ENCODE data around the gene KCNH4. TPM values are rescaled to one million over a fixed set of nuclear protein-coding genes. Genes with fewer than 3 reads are reported as not detected.
"Not testable (repeated sequence)": the region's sequence is repeated elsewhere in the genome, so short reads cannot be mapped to it uniquely, and the experiment has no call there.

Gene KCNH4
- total RNA-seq, 1 donor from 2014 or later, result not detected

- peaks cover 29 to 56% (median 47%) of the 10 kb centered on the region in 3 donors for H3K36me3 ChIP-seq (ENCODE audit: control insufficient read depth in 3 of 3, insufficient read depth in 3 of 3, low read length in 3 of 3)
- peak overlapping the region; percentile 67 for H3K27ac ChIP-seq (ENCODE audit: low read depth, low read length)
Measured at GRCh38 chr17:42211921-42212341, 31.0 kb upstream of the KCNH4 start.

GRCh38 chr17:42210046-42210445 is 29.1 kb upstream of the KCNH4 start:
- Histone ChIP-seq H3K9me3 (ENCODE audit: control insufficient read depth in 3 of 3, low read length in 3 of 3) (no peaks in the 10 kb centered on the region), H3K9ac (ENCODE audit: low read depth in 1 of 3, low read length in 3 of 3) (no peak overlapping the region), H3K4me1 (ENCODE audit: control insufficient read depth in 3 of 3, insufficient read depth in 3 of 3, low read length in 3 of 3) (peaks cover 12 to 20% (median 16%) of the 10 kb centered on the region in 3 donors), H3K4me3 (ENCODE audit: low read length in 3 of 3) (no peak overlapping the region), H3K27me3 (ENCODE audit: control insufficient read depth in 3 of 3, insufficient read depth in 3 of 3, low read length in 3 of 3) (no peaks in the 10 kb centered on the region), H3K36me3 (ENCODE audit: control insufficient read depth in 3 of 3, insufficient read depth in 3 of 3, low read length in 3 of 3) (peaks cover 25 to 53% (median 44%) of the 10 kb centered on the region in 3 donors), H3K27ac (ENCODE audit: low read depth, low read length) (no peak overlapping the region)

More at GRCh38 chr17:42211921-42212341, 31.0 kb upstream of the KCNH4 start:
- H3K9me3 ChIP-seq (ENCODE audit: control insufficient read depth in 3 of 3, low read length in 3 of 3); H3K27me3 ChIP-seq (ENCODE audit: control insufficient read depth in 3 of 3, insufficient read depth in 3 of 3, low read length in 3 of 3); H3K4me3 ChIP-seq (ENCODE audit: low read length in 3 of 3): not testable (repeated sequence)
- Histone ChIP-seq H3K4me1 (ENCODE audit: control insufficient read depth in 3 of 3, insufficient read depth in 3 of 3, low read length in 3 of 3) (peaks cover 12 to 20% (median 16%) of the 10 kb centered on the region in 3 donors), H3K9ac (ENCODE audit: low read depth in 1 of 3, low read length in 3 of 3) (peak overlapping the region in 1 of 3 donors; percentile 61)

- not testable (repeated sequence) for H3K4me1 ChIP-seq (ENCODE audit: control insufficient read depth in 3 of 3, insufficient read depth in 3 of 3, low read length in 3 of 3); H3K9ac ChIP-seq (ENCODE audit: low read depth in 1 of 3, low read length in 3 of 3); H3K4me3 ChIP-seq (ENCODE audit: low read length in 3 of 3); H3K9me3 ChIP-seq (ENCODE audit: control insufficient read depth in 3 of 3, low read length in 3 of 3); H3K27me3 ChIP-seq (ENCODE audit: control insufficient read depth in 3 of 3, insufficient read depth in 3 of 3, low read length in 3 of 3); H3K27ac ChIP-seq (ENCODE audit: low read depth, low read length)
- H3K36me3 ChIP-seq (ENCODE audit: control insufficient read depth in 3 of 3, insufficient read depth in 3 of 3, low read length in 3 of 3), result peaks cover 44 to 72% (median 61%) of the 10 kb centered on the region in 3 donors
Measured at GRCh38 chr17:42206153-42206612, 25.2 kb upstream of the KCNH4 start.

GRCh38 chr17:42203354-42203753 is 22.4 kb upstream of the KCNH4 start:
- no peak overlapping the region for H3K27ac ChIP-seq (ENCODE audit: low read depth, low read length)
- H3K27me3 ChIP-seq (ENCODE audit: control insufficient read depth in 3 of 3, insufficient read depth in 3 of 3, low read length in 3 of 3), result no peaks in the 10 kb centered on the region
- H3K9me3 ChIP-seq (ENCODE audit: control insufficient read depth in 3 of 3, low read length in 3 of 3), result no peaks in the 10 kb centered on the region
- peaks cover 0 to 2% (median 0%) of the 10 kb centered on the region in 3 donors for H3K4me1 ChIP-seq (ENCODE audit: control insufficient read depth in 3 of 3, insufficient read depth in 3 of 3, low read length in 3 of 3)
- no peak overlapping the region for H3K9ac ChIP-seq (ENCODE audit: low read depth in 1 of 3, low read length in 3 of 3)
- peaks cover 38 to 68% (median 55%) of the 10 kb centered on the region in 3 donors for H3K36me3 ChIP-seq (ENCODE audit: control insufficient read depth in 3 of 3, insufficient read depth in 3 of 3, low read length in 3 of 3)
- H3K4me3 ChIP-seq (ENCODE audit: low read length in 3 of 3), result no peak overlapping the region

GRCh38 chr17:42202696-42203095 is 21.8 kb upstream of the KCNH4 start:
- no peak overlapping the region for H3K4me3 ChIP-seq (ENCODE audit: low read length in 3 of 3)
- H3K4me1 ChIP-seq (ENCODE audit: control insufficient read depth in 3 of 3, insufficient read depth in 3 of 3, low read length in 3 of 3), result peaks cover 0 to 2% (median 0%) of the 10 kb centered on the region in 3 donors
- H3K27ac ChIP-seq (ENCODE audit: low read depth, low read length), result no peak overlapping the region
- no peaks in the 10 kb centered on the region for H3K27me3 ChIP-seq (ENCODE audit: control insufficient read depth in 3 of 3, insufficient read depth in 3 of 3, low read length in 3 of 3)
- peaks cover 38 to 68% (median 54%) of the 10 kb centered on the region in 3 donors for H3K36me3 ChIP-seq (ENCODE audit: control insufficient read depth in 3 of 3, insufficient read depth in 3 of 3, low read length in 3 of 3)
- no peak overlapping the region for H3K9ac ChIP-seq (ENCODE audit: low read depth in 1 of 3, low read length in 3 of 3)
- H3K9me3 ChIP-seq (ENCODE audit: control insufficient read depth in 3 of 3, low read length in 3 of 3), result no peaks in the 10 kb centered on the region

GRCh38 chr17:42202159-42202558 is 21.2 kb upstream of the KCNH4 start:
- H3K4me3 ChIP-seq (ENCODE audit: low read length in 3 of 3), result no peak overlapping the region
- H3K9me3 ChIP-seq (ENCODE audit: control insufficient read depth in 3 of 3, low read length in 3 of 3), result no peaks in the 10 kb centered on the region
- H3K27ac ChIP-seq (ENCODE audit: low read depth, low read length), result no peak overlapping the region
- H3K9ac ChIP-seq (ENCODE audit: low read depth in 1 of 3, low read length in 3 of 3), result no peak overlapping the region
- H3K36me3 ChIP-seq (ENCODE audit: control insufficient read depth in 3 of 3, insufficient read depth in 3 of 3, low read length in 3 of 3), result peaks cover 34 to 63% (median 49%) of the 10 kb centered on the region in 3 donors
- no peaks in the 10 kb centered on the region for H3K27me3 ChIP-seq (ENCODE audit: control insufficient read depth in 3 of 3, insufficient read depth in 3 of 3, low read length in 3 of 3)
- peaks cover 0 to 2% (median 0%) of the 10 kb centered on the region in 3 donors for H3K4me1 ChIP-seq (ENCODE audit: control insufficient read depth in 3 of 3, insufficient read depth in 3 of 3, low read length in 3 of 3)

GRCh38 chr17:42201458-42201772 is 20.5 kb upstream of the KCNH4 start:
- Histone ChIP-seq H3K27ac (ENCODE audit: low read depth, low read length) (no peak overlapping the region), H3K27me3 (ENCODE audit: control insufficient read depth in 3 of 3, insufficient read depth in 3 of 3, low read length in 3 of 3) (no peaks in the 10 kb centered on the region), H3K4me1 (ENCODE audit: control insufficient read depth in 3 of 3, insufficient read depth in 3 of 3, low read length in 3 of 3) (peaks cover 0 to 2% (median 0%) of the 10 kb centered on the region in 3 donors), H3K9me3 (ENCODE audit: control insufficient read depth in 3 of 3, low read length in 3 of 3) (no peaks in the 10 kb centered on the region), H3K4me3 (ENCODE audit: low read length in 3 of 3) (no peak overlapping the region), H3K36me3 (ENCODE audit: control insufficient read depth in 3 of 3, insufficient read depth in 3 of 3, low read length in 3 of 3) (peaks cover 33 to 58% (median 48%) of the 10 kb centered on the region in 3 donors), H3K9ac (ENCODE audit: low read depth in 1 of 3, low read length in 3 of 3) (no peak overlapping the region)

- H3K4me3 ChIP-seq (ENCODE audit: low read length in 3 of 3), result no peak overlapping the region
Measured at GRCh38 chr17:42200706-42201457, 19.9 kb upstream of the KCNH4 start.

GRCh38 chr17:42199416-42200011 is 18.6 kb upstream of the KCNH4 start:
- Histone ChIP-seq H3K4me3 (ENCODE audit: low read length in 3 of 3) (no peak overlapping the region), H3K36me3 (ENCODE audit: control insufficient read depth in 3 of 3, insufficient read depth in 3 of 3, low read length in 3 of 3) (peaks cover 28 to 44% (median 39%) of the 10 kb centered on the region in 3 donors), H3K27ac (ENCODE audit: low read depth, low read length) (no peak overlapping the region), H3K9ac (ENCODE audit: low read depth in 1 of 3, low read length in 3 of 3) (no peak overlapping the region), H3K27me3 (ENCODE audit: control insufficient read depth in 3 of 3, insufficient read depth in 3 of 3, low read length in 3 of 3) (no peaks in the 10 kb centered on the region), H3K4me1 (ENCODE audit: control insufficient read depth in 3 of 3, insufficient read depth in 3 of 3, low read length in 3 of 3) (peaks cover 0 to 4% (median under 1%) of the 10 kb centered on the region in 3 donors), H3K9me3 (ENCODE audit: control insufficient read depth in 3 of 3, low read length in 3 of 3) (no peaks in the 10 kb centered on the region)

More at GRCh38 chr17:42200706-42201457, 19.9 kb upstream of the KCNH4 start:
- Histone ChIP-seq H3K27me3 (ENCODE audit: control insufficient read depth in 3 of 3, insufficient read depth in 3 of 3, low read length in 3 of 3) (no peaks in the 10 kb centered on the region), H3K9me3 (ENCODE audit: control insufficient read depth in 3 of 3, low read length in 3 of 3) (no peaks in the 10 kb centered on the region), H3K4me1 (ENCODE audit: control insufficient read depth in 3 of 3, insufficient read depth in 3 of 3, low read length in 3 of 3) (peaks cover 0 to 2% (median 0%) of the 10 kb centered on the region in 3 donors), H3K27ac (ENCODE audit: low read depth, low read length) (no peak overlapping the region), H3K9ac (ENCODE audit: low read depth in 1 of 3, low read length in 3 of 3) (no peak overlapping the region), H3K36me3 (ENCODE audit: control insufficient read depth in 3 of 3, insufficient read depth in 3 of 3, low read length in 3 of 3) (peaks cover 33 to 53% (median 48%) of the 10 kb centered on the region in 3 donors)

- peaks cover 25 to 37% (median 33%) of the 10 kb centered on the region in 3 donors for H3K36me3 ChIP-seq (ENCODE audit: control insufficient read depth in 3 of 3, insufficient read depth in 3 of 3, low read length in 3 of 3)
- H3K9me3 ChIP-seq (ENCODE audit: control insufficient read depth in 3 of 3, low read length in 3 of 3), result no peaks in the 10 kb centered on the region
- no peak overlapping the region for H3K9ac ChIP-seq (ENCODE audit: low read depth in 1 of 3, low read length in 3 of 3)
- H3K4me1 ChIP-seq (ENCODE audit: control insufficient read depth in 3 of 3, insufficient read depth in 3 of 3, low read length in 3 of 3), result peaks cover 1 to 7% (median 7%) of the 10 kb centered on the region in 3 donors
- H3K27me3 ChIP-seq (ENCODE audit: control insufficient read depth in 3 of 3, insufficient read depth in 3 of 3, low read length in 3 of 3), result no peaks in the 10 kb centered on the region
- H3K27ac ChIP-seq (ENCODE audit: low read depth, low read length), result no peak overlapping the region
- H3K4me3 ChIP-seq (ENCODE audit: low read length in 3 of 3), result no peak overlapping the region
Measured at GRCh38 chr17:42198897-42199296, 18.0 kb upstream of the KCNH4 start.

All from skeletal muscle tissue (tissue), 4 donors.